ENCODE results near the gene ZBTB25.

DNA sequence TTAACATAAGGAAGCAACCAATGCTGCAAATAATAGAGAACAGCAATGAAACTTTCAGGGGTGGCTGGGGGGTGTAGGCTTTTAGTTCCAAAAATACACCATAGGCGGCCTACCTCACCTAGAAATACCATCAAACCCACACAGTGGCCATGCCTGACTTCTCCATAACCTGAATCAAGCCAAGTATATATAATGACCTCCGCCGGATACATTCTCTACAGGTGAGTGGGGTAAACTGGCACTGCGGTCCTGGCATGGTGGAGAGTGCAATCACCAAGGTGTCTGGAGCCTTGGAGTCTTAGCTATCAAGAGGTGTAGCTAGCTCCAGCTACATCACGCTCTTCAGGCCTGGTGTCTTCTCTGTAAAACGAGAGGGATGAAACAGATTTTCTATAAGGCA lies 1.2 kb downstream of the ZBTB25 start:
- TF ChIP-seq, protein P1, sequence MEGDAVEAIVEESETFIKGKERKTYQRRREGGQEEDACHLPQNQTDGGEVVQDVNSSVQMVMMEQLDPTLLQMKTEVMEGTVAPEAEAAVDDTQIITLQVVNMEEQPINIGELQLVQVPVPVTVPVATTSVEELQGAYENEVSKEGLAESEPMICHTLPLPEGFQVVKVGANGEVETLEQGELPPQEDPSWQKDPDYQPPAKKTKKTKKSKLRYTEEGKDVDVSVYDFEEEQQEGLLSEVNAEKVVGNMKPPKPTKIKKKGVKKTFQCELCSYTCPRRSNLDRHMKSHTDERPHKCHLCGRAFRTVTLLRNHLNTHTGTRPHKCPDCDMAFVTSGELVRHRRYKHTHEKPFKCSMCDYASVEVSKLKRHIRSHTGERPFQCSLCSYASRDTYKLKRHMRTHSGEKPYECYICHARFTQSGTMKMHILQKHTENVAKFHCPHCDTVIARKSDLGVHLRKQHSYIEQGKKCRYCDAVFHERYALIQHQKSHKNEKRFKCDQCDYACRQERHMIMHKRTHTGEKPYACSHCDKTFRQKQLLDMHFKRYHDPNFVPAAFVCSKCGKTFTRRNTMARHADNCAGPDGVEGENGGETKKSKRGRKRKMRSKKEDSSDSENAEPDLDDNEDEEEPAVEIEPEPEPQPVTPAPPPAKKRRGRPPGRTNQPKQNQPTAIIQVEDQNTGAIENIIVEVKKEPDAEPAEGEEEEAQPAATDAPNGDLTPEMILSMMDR (IDR thresholded peaks at IDR 0.05; ENCODE audit: low read length) = peak; percentile 12; the same call in 1 of the 2 replicates
- TF ChIP-seq EZH2 (IDR thresholded peaks at IDR 0.05; ENCODE audit: borderline replicate concordance, low read length) = no peak

All from OCI-LY1 (cell line).